ENCODE measurements around the gene SLC44A1.

Gene SLC44A1

GRCh38 chr9:105205787-105206495 is 38.5 kb upstream of the SLC44A1 start:
- TF ChIP-seq MAX (IDR thresholded peaks at IDR 0.05; ENCODE audit: low read depth, low read length), result no peak
- H3K4me3 ChIP-seq (ENCODE audit: low read depth, low read length), result no peak overlapping the region
- no peak for DNase-seq (ENCODE audit: low read depth)

DNA sequence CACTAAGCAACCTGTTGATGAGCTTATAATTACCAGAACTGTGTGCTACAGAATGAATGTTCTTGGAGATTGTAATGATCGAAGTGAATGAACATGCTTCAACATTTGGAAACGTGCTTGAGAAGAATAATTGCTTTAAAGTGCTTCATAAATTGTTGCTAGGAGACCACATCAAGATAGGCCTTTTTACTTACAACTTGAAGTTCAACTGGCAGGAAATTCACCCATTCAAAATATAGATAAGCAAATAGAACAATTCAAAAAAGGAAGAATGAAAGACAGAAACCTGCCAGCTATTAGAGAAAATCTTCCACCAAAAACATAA is 38.0 kb upstream of the SLC44A1 start:
- no peak for DNase-seq (ENCODE audit: low read depth)
- TF ChIP-seq POLR2A (IDR thresholded peaks at IDR 0.05; ENCODE audit: extremely low read depth, insufficient read length) (no peak), CTCF (IDR thresholded peaks at IDR 0.05; ENCODE audit: low read depth, low read length) (no peak), MAX (IDR thresholded peaks at IDR 0.05; ENCODE audit: low read depth, low read length) (no peak), MYC (IDR thresholded peaks at IDR 0.05; ENCODE audit: low read depth, low read length) (no peak)
- H3K4me3 ChIP-seq (ENCODE audit: low read depth, low read length), result no peak overlapping the region

DNA sequence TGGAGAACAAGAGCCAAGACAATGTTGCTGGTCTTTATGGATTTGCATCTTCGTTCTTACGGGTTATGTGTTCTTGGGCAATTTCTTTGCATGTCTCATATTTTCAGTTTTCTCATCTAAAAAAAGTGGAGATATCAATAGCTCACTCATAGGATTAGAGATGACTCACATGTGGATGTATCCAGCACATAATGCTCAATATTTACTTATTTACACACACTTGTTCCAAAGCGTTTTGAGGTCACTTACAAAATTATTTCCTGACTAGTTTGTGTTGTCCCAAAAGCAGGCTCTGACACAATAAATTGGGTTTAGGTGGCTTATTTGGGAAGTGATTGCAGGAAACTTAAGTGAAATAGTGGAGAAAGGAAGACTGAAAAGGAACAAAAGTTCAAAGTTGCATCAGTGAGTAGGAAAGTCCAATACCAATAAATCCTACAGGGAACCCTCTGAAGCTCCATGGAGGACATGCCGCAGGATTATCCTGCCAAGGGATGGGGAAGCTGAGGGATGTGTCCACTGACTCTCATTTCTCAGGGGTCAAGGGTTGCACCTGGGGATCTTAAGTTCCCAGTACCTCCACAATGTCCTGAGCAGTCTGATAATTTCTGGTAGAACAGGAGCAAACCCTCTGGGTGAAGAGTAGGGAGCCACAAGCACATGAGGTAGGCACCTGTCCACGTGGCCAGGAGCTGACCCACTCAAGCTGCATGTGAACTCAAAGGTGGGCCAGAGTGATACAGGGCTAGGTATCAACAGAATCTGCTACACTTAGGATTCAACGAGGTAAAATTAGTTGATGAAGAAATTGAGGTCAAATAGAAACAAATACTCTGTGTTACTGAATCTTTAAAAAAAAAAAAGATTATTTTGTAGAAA is 37.4 kb upstream of the SLC44A1 start:
- H3K4me3 ChIP-seq (ENCODE audit: low read depth, low read length), result no peak overlapping the region
- TF ChIP-seq CTCF (IDR thresholded peaks at IDR 0.05; ENCODE audit: low read depth, low read length) (no peak), MAX (IDR thresholded peaks at IDR 0.05; ENCODE audit: low read depth, low read length) (no peak), POLR2A (IDR thresholded peaks at IDR 0.05; ENCODE audit: extremely low read depth, insufficient read length) (no peak), MYC (IDR thresholded peaks at IDR 0.05; ENCODE audit: low read depth, low read length) (no peak)
- no peak for DNase-seq (ENCODE audit: low read depth)

GRCh38 chr9:105216440-105217178 is 27.8 kb upstream of the SLC44A1 start:
- DNase-seq (ENCODE audit: low read depth), result no peak
- TF ChIP-seq POLR2A (IDR thresholded peaks at IDR 0.05; ENCODE audit: extremely low read depth, insufficient read length) (no peak), CTCF (IDR thresholded peaks at IDR 0.05; ENCODE audit: low read depth, low read length) (no peak), MAX (IDR thresholded peaks at IDR 0.05; ENCODE audit: low read depth, low read length) (no peak), MYC (IDR thresholded peaks at IDR 0.05; ENCODE audit: low read depth, low read length) (no peak)
- no peak overlapping the region for H3K4me3 ChIP-seq (ENCODE audit: low read depth, low read length)

DNA sequence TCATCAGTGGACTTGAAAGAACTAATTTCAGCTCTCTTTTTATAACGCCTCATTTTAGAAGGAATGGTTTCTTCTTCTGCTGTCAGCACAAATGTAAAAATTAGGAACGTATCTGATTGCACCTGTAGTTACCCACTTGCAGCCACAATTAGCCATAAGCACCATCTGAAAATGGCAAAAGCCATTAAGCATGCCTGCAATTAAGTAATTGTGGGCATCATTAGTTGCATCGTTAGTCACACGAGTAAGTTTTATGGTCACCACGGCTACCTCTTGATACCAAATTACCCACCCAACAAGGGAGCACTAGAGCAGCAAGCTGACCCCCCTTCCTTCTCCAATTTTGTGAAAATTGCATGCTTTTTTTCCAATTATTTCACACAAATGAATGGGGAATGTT is 25.8 kb upstream of the SLC44A1 start:
- H3K4me3 ChIP-seq (ENCODE audit: low read depth, low read length), result no peak overlapping the region
- DNase-seq (ENCODE audit: low read depth), result no peak
- TF ChIP-seq MYC (IDR thresholded peaks at IDR 0.05; ENCODE audit: low read depth, low read length), result no peak

DNA sequence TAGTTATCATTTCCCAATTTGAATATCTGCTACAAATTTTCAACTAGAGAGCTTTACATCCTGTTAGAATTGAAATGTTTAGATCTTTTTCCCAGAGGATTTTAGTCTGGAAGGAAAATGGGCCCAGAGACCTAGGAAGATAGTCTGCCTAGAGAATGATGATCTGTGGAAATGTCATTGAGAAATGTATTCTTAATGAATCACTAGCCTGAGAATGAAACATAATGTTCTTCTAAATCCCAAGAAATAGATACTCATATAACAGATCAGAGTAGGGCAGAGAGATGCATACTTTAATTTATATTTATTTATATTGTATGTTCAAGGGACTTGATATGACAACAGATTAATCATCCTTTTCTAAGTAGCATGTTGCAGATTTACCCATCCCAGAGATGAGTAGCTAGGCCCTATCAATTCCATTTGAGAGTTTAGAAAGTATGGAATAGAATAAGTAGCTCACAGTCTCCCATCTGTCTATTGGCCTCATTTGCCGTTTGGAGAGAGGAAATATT is 25.1 kb upstream of the SLC44A1 start:
- no peak overlapping the region for H3K4me3 ChIP-seq (ENCODE audit: low read depth, low read length)
- TF ChIP-seq CTCF (IDR thresholded peaks at IDR 0.05; ENCODE audit: low read depth, low read length) (no peak), MAX (IDR thresholded peaks at IDR 0.05; ENCODE audit: low read depth, low read length) (no peak), MYC (IDR thresholded peaks at IDR 0.05; ENCODE audit: low read depth, low read length) (no peak), POLR2A (IDR thresholded peaks at IDR 0.05; ENCODE audit: extremely low read depth, insufficient read length) (no peak)
- no peak for DNase-seq (ENCODE audit: low read depth)

Data from NB4 (cell line).